Skeletal muscle cell (primary cell): Measurements from ENCODE around the gene TLCD1.

ENCODE experiments used
- DNase-seq: peaks from one replicate; pipeline ENCODE4 v3.0.0-alpha.2; 2010; ENCODE audit warnings: low read depth
- H3K4me3 ChIP-seq: 2 replicates; pipeline ENCODE4 v1.5.1; 2011; ENCODE audit warnings: low read depth, mild to moderate bottlenecking, control low read depth, low read length, moderate library complexity

The TLCD1 gene

GRCh38 chr17:28702026-28702751, 23.8 kb downstream of the TLCD1 start:
- DNase-seq, result no peak
- no peak overlapping the region for H3K4me3 ChIP-seq

DNA sequence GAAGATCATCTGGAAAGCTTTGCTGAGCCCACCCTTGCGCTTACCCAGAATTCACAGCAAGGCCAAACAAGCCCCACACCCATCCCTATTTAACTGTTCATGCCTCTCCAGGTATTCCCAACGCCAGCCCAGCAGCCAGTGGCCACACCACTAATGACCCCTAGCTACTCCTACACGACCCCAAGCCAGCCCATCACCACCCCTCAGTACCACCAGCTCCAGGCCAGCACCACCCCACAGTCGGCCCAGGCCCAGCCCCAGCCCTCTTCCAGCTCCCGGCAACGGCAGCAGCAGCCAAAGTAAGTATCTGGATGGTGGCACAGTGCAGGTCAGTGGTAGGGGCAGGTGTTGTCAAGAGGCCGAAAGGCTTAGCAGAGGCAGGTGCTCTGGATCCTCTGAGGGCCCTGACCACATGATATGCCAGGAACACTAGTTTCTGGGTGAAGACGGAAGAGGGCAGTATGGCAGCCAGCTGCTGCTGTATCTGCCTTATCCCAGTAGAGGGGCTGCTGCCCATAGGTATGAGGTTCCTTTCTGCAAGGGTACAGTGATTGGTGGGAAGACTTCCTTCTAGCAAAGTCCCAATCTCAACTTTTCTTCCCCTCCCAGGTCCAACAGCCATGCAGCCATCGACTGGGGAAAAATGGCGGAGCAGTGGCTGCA, 25.1 kb downstream of the TLCD1 start:
- no peak for DNase-seq
- no peak overlapping the region for H3K4me3 ChIP-seq

GRCh38 chr17:28700278-28700677, 25.8 kb downstream of the TLCD1 start:
- H3K4me3 ChIP-seq, result no peak overlapping the region
- no peak for DNase-seq

- no peak for DNase-seq
- H3K4me3 ChIP-seq, result no peak overlapping the region
Observed at GRCh38 chr17:28698253-28698941, 27.6 kb downstream of the TLCD1 start.

GRCh38 chr17:28693869-28694268, 32.2 kb downstream of the TLCD1 start:
- no peak overlapping the region for H3K4me3 ChIP-seq
- no peak for DNase-seq

DNA sequence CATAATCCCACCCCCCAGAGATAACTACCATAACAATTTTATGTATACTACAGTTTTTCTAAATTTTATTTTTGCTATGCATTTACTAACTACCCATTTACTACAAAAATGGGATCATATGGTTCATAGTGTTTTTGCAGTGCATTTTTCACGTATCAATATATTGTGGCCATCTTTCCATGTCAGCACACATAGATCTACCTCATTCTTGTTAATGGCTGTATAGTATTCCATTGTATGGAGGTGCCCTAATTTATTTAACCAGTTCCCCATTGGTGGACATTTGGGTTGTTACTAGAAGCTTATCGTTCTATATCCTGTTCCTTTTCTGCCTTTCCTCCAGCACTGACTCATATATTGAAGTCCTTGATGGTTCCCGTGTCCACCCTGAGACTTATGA, 37.0 kb downstream of the TLCD1 start:
- no peak for DNase-seq
- no peak overlapping the region for H3K4me3 ChIP-seq

GRCh38 chr17:28688481-28688880, 37.6 kb downstream of the TLCD1 start:
- DNase-seq, result no peak
- H3K4me3 ChIP-seq, result no peak overlapping the region

- no peak overlapping the region for H3K4me3 ChIP-seq
- DNase-seq, result no peak
Observed at GRCh38 chr17:28686296-28686695, 39.7 kb downstream of the TLCD1 start.

- no peak overlapping the region for H3K4me3 ChIP-seq
- no peak for DNase-seq
Observed at GRCh38 chr17:28685366-28685765, 40.7 kb downstream of the TLCD1 start.

DNA sequence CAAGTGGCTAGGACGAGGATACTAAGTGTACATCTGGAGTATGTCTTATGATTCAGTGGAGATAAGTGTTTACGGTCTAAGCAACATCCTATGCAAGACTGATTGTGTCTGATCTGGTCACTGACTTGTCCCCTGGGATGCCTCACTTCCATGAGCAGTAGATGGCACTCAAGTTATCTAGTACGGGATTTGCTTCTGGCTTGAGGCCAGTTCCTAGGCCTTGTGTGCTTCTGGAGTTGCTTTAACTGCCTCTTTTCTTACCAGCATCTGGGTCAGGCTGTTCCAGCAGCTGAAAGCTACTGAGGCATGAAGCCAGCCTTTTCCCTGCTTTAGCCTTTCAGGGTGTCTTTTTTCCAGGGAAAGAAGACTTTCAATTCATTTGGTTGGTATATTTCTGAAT, 41.1 kb downstream of the TLCD1 start:
- DNase-seq, result no peak
- no peak overlapping the region for H3K4me3 ChIP-seq

DNA sequence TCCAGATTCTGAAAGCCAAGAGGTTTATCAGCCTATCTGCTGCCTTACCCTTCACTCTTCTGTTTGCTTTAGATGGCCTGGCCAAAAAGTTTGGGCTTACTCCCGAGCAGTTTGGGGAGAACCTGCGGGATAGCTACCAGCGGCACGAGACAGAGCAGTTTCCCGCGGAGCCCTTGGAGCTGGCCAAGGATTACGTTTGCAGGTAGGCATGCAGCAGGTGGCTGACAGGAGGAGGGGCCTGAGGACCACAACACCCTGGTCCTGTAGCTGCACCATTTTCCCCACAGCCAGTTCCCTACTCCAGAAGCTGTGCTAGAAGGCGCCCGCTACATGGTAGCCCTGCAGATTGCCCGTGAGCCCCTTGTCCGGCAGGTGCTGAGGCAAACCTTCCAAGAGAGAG, 43.4 kb downstream of the TLCD1 start:
- no peak overlapping the region for H3K4me3 ChIP-seq
- DNase-seq, result no peak

DNA sequence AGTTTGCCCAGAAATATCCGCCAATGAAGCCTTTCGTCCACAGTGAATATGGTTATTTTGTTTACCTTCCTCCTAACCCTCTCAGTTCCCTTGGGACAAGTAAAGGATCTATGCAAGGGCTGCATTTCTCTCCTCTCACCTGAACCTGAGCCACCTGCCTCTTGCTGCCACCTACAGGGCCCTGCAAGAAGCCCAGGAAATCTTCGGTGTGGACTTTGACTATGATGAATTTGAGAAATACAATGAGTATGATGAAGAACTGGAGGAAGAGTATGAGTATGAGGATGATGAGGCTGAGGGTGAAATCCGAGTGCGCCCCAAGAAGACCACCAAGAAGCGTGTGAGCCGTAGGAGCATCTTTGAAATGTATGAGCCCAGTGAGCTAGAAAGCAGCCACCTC, 50.1 kb downstream of the TLCD1 start:
- no peak for DNase-seq
- no peak overlapping the region for H3K4me3 ChIP-seq

DNA sequence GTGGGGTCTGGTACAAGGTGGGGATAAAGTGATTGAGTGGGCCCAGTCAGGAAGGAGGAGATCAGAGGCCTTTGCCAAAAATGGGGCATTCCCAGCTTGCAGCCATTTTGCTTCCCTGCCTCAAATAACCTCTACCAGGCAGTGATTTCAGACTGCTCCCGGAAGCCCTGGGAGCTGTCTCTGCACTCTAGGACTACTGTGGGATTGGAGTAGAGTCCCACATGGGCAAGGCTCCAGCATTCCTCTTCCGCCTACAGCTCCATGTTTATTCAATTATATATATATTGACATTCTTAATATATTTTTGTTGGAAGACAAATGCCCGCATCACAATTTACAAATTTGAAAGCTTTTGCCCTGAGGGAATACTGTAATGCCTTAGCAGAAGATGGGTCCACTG, 50.5 kb downstream of the TLCD1 start:
- H3K4me3 ChIP-seq, result no peak overlapping the region
- DNase-seq, result no peak
